Hypothalamus (tissue), 51 donors: ENCODE results near the gene CFP.
"Not testable (repeated sequence)": the region's sequence is repeated elsewhere in the genome, so short reads cannot be mapped to it uniquely, and the experiment has no call there.

Experiments used
- DNase-seq, 51 donors: peaks; one replicate each; lab custom pipeline; 2025; lab: John Stamatoyannopoulos, UW

The CFP gene

GRCh38 chrX:47608130-47608810 lies 21.5 kb downstream of the CFP start:
- DNase-seq, result peak in 11 of 51 donors; percentile 1 to 55 (median 5)

- no peak for DNase-seq
Observed at GRCh38 chrX:47607091-47607490, 22.6 kb downstream of the CFP start.

- no peak for DNase-seq
Observed at GRCh38 chrX:47605024-47605423, 24.7 kb downstream of the CFP start.

DNA sequence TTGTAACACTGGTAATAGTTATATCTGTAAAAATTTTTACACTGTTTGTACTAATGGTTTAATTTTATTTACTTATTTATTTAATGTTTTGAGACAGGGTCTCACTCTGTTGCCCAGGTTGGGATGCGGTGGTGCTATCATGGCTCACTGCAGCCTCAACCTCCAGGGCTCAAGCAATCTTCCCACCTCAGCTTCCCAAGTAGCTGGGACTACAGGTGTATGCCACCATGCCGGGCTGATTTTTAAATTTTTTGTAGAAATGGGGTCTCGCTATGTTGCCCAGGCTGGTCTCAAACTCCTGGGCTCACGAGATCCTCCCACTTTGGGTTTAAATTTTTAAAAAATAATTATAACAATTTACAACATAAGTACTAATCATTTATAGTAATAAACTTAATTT lies 26.6 kb downstream of the CFP start:
- not testable (repeated sequence) for DNase-seq

DNA sequence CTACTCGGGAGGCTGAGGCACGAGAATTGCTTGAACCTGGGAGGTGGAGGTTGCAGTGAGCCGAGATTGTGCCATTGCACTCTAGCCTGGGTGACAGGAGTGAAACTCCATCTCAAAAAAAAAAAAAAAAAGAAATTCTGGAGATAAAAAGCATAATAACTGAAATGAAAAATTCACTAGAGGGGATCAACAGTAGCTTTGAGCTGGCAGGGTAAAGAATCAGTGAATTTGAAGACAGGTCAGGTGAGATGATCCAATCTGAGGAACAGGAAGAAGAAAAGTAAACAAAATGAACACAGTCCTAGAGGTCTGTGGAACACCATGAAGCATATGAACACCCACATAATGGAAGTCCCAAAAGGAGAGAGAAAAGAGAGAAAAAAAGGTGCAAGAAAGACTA lies 32.5 kb downstream of the CFP start:
- DNase-seq, result no peak

- no peak for DNase-seq
Observed at GRCh38 chrX:47596256-47596655, 33.5 kb downstream of the CFP start.

DNA sequence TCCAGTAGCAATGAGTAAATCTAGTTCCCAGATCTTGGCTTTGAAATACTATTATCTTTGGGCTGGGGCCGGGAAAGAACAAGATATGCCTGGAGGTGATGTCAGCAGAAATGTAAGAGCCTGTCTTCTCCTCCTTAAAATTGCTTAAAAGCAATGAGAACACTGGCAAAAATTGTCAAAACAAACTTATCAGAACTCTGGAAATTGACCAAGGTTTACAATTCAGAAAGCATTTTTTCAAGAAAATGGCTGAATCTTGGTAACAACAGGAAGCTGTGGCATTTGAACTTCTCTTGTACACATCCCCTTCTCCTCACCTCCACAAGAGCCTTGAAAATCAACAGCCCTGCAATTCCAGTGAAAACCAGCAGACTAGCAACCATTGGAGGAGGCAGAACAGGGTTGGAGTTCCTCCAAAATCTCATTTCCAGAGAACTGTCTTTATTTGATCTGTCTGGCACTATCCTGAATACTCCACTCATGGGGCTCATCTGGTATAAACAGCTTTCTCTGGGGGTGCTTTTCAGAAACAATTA lies 33.9 kb downstream of the CFP start:
- no peak for DNase-seq

GRCh38 chrX:47593522-47593921 lies 36.2 kb downstream of the CFP start:
- DNase-seq, result no peak

- no peak for DNase-seq
Observed at GRCh38 chrX:47590984-47591383, 38.7 kb downstream of the CFP start.

GRCh38 chrX:47587906-47588735 lies 41.6 kb downstream of the CFP start:
- DNase-seq, result no peak

DNA sequence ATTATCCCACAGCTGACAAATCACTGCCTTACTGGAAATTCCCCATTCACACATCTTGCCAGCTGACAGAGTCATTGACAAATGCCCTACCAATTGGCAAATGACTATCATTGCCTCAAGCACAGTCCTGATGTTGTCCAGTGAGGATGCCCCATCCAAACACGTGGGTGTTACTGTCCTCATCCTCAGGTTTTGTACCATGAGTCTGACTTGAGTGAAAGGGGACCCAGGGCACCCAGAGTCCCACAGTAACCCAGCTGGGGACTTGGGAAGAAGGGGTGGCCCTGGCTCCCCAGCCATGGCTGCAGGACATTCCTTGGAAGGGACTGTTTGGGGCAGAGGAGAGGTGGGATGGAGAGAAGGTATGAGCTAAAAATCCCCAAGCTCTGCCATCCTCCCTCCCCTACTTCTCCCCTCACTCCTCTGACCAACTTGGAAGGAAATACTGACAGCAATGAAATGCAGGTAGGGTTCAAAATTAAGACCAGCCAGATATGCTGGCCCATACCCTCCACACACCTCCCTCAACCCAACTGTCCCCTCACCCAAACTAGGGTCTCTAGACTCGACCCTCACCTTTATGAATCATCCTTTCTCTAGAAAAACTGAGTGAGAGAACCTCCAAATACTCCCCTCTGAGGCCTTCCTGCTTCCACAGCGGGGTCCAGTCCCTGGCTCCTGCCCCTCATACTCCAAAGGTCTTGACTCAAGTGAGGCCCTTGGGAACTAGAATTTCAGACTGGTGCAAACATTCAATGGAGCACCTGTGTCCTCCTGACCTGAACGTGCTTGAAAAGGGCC lies 42.4 kb downstream of the CFP start:
- DNase-seq, result no peak

GRCh38 chrX:47586043-47586787 lies 43.5 kb downstream of the CFP start:
- DNase-seq, result no peak

GRCh38 chrX:47585273-47585672 lies 44.5 kb downstream of the CFP start:
- DNase-seq, result no peak

DNA sequence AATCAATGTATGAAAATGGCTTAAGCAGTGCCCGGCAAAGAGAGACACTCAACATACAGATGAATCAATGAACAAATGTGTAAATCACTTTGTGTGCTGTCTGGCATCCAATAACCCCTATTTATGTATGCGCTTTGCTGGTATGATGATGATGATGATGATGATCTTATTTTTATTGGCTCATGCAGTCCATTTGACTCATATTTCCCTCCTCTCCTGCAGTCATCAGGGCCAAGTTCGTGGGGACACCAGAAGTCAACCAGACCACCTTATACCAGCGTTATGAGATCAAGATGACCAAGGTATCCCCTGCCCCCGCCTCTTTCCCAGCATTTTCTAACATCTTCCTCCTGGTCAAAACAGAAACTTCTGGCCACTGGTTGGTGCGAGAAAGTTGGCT lies 45.0 kb downstream of the CFP start:
- DNase-seq, result no peak

GRCh38 chrX:47583240-47583861 lies 46.4 kb downstream of the CFP start:
- DNase-seq, result no peak

GRCh38 chrX:47581731-47582647 lies 47.7 kb downstream of the CFP start, which contains the start of gene TIMP1:
TSS of gene TIMP1 (plus strand) at chrX:47582436. CDS start at chrX:47583416, 980 bp downstream.
- peak in 36 of 51 donors; percentile 1 to 70 (median 32) for DNase-seq

DNA sequence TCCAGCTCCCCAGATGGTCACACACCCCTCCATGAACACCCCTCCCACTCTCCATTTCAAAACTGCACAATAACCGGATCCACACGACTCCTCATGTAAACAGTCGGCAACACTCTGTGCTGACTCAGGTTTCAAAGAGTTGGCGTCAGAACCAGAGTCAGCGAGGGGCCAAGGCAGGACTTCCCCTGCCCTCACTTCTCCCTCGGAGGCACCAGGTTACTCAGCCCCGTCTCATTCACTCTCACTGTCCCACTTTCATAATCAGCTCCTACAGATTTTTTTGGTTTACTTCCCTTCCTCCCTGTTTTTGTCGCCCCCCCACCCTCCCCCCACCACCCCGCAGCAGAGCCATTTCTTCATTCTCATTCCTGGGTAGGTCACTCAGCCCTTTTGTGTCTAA lies 50.2 kb downstream of the CFP start:
- peak in 1 of 51 donors; percentile 35 for DNase-seq

GRCh38 chrX:47578692-47579091 lies 51.0 kb downstream of the CFP start:
- DNase-seq, result no peak

DNA sequence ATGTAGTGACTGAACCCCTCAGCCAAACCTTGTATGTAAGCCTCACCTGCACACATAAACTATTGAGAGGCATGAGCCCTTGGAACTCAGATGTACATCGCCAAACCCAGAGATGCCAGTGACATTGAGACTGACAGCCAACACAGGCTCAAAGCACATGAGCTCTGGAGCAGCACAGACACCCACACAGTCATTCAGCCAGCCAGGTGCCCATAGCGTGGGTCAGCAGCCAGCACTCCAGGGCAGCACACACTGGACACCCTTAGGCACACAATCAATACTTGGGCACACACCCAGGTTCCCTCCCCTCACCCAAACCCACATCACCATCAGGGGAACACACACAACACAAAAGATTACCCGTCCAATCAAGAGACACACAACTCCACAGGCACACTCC lies 51.8 kb downstream of the CFP start:
- no peak for DNase-seq
